ENCODE results near the gene ARFGEF3. TPM values are rescaled to one million over a fixed set of nuclear protein-coding genes. Genes with fewer than 3 reads are reported as not detected.

ARFGEF3 gene
- total RNA-seq, 1 experiment from 2014 or later, result 20.1 TPM

GRCh38 chr6:138239774-138240173, 78.0 kb downstream of the ARFGEF3 start (continued):
- no peak for TF ChIP-seq ZNF416 (CRISPR knock-in tag; IDR thresholded peaks at IDR 0.05)
- TF ChIP-seq, protein P1, sequence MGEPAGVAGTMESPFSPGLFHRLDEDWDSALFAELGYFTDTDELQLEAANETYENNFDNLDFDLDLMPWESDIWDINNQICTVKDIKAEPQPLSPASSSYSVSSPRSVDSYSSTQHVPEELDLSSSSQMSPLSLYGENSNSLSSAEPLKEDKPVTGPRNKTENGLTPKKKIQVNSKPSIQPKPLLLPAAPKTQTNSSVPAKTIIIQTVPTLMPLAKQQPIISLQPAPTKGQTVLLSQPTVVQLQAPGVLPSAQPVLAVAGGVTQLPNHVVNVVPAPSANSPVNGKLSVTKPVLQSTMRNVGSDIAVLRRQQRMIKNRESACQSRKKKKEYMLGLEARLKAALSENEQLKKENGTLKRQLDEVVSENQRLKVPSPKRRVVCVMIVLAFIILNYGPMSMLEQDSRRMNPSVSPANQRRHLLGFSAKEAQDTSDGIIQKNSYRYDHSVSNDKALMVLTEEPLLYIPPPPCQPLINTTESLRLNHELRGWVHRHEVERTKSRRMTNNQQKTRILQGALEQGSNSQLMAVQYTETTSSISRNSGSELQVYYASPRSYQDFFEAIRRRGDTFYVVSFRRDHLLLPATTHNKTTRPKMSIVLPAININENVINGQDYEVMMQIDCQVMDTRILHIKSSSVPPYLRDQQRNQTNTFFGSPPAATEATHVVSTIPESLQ (CRISPR knock-in tag; IDR thresholded peaks at IDR 0.05), result no peak
- TF ChIP-seq, protein P2, sequence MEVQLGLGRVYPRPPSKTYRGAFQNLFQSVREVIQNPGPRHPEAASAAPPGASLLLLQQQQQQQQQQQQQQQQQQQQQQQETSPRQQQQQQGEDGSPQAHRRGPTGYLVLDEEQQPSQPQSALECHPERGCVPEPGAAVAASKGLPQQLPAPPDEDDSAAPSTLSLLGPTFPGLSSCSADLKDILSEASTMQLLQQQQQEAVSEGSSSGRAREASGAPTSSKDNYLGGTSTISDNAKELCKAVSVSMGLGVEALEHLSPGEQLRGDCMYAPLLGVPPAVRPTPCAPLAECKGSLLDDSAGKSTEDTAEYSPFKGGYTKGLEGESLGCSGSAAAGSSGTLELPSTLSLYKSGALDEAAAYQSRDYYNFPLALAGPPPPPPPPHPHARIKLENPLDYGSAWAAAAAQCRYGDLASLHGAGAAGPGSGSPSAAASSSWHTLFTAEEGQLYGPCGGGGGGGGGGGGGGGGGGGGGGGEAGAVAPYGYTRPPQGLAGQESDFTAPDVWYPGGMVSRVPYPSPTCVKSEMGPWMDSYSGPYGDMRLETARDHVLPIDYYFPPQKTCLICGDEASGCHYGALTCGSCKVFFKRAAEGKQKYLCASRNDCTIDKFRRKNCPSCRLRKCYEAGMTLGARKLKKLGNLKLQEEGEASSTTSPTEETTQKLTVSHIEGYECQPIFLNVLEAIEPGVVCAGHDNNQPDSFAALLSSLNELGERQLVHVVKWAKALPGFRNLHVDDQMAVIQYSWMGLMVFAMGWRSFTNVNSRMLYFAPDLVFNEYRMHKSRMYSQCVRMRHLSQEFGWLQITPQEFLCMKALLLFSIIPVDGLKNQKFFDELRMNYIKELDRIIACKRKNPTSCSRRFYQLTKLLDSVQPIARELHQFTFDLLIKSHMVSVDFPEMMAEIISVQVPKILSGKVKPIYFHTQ (CRISPR knock-in tag; IDR thresholded peaks at IDR 0.05), result no peak
- no peak for TF ChIP-seq ELF4 (CRISPR knock-in tag; IDR thresholded peaks at IDR 0.05; ENCODE audit: low read depth)
- TF ChIP-seq ZNF281 (CRISPR knock-in tag; IDR thresholded peaks at IDR 0.05), result no peak
- no peak for TF ChIP-seq ZNF138 (CRISPR knock-in tag; conservative IDR thresholded peaks at IDR 0.05)
- TF ChIP-seq SOX15 (CRISPR knock-in tag; IDR thresholded peaks at IDR 0.05), result no peak
- no peak for TF ChIP-seq MLX (CRISPR knock-in tag; IDR thresholded peaks at IDR 0.05)
- TF ChIP-seq, protein P3, sequence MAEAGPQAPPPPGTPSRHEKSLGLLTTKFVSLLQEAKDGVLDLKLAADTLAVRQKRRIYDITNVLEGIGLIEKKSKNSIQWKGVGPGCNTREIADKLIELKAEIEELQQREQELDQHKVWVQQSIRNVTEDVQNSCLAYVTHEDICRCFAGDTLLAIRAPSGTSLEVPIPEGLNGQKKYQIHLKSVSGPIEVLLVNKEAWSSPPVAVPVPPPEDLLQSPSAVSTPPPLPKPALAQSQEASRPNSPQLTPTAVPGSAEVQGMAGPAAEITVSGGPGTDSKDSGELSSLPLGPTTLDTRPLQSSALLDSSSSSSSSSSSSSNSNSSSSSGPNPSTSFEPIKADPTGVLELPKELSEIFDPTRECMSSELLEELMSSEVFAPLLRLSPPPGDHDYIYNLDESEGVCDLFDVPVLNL (CRISPR knock-in tag; IDR thresholded peaks at IDR 0.05; ENCODE audit: borderline replicate concordance, low read depth), result no peak
- TF ChIP-seq SP1 (CRISPR knock-in tag; conservative IDR thresholded peaks at IDR 0.05), result no peak
- no peak for TF ChIP-seq E2F1 (CRISPR knock-in tag; IDR thresholded peaks at IDR 0.05)
- TF ChIP-seq TP53 (CRISPR knock-in tag; IDR thresholded peaks at IDR 0.05), result no peak
- no peak for TF ChIP-seq CBFB (CRISPR knock-in tag; IDR thresholded peaks at IDR 0.05; ENCODE audit: low read depth)
- no peak for TF ChIP-seq RORB (CRISPR knock-in tag; IDR thresholded peaks at IDR 0.05)
- no peak for TF ChIP-seq HMGXB4 (CRISPR knock-in tag; IDR thresholded peaks at IDR 0.05)
